Measurements from ENCODE around the gene TBC1D14. TPM values are rescaled to one million over a fixed set of nuclear protein-coding genes. Genes with fewer than 3 reads are reported as not detected.

Gene TBC1D14
- polyA plus RNA-seq, 3 donors: 62.6 to 67.5 (median 62.6) TPM

- DNase-seq (ENCODE audit: low read depth in 3 of 3, low spot score in 2 of 3): no peak
These were observed 17.3 kb downstream of the TBC1D14 start for GRCh38 chr4:6926681-6927478.

GRCh38 chr4:6928081-6928480 lies 18.5 kb downstream of the TBC1D14 start:
- no peak for DNase-seq (ENCODE audit: low read depth in 3 of 3, low spot score in 2 of 3)

GRCh38 chr4:6929339-6929811 lies 19.7 kb downstream of the TBC1D14 start:
- no peak for DNase-seq (ENCODE audit: low read depth in 3 of 3, low spot score in 2 of 3)

- no peak for DNase-seq (ENCODE audit: low read depth in 3 of 3, low spot score in 2 of 3)
These were observed 20.3 kb downstream of the TBC1D14 start for GRCh38 chr4:6929812-6930464.

- DNase-seq (ENCODE audit: low read depth in 3 of 3, low spot score in 2 of 3): no peak
These were observed 22.8 kb downstream of the TBC1D14 start for GRCh38 chr4:6932475-6932874.

- DNase-seq (ENCODE audit: low read depth in 3 of 3, low spot score in 2 of 3): no peak
These were observed 23.3 kb downstream of the TBC1D14 start for GRCh38 chr4:6932918-6933317.

GRCh38 chr4:6933691-6934430 lies 24.2 kb downstream of the TBC1D14 start:
- no peak for DNase-seq (ENCODE audit: low read depth in 3 of 3, low spot score in 2 of 3)

- DNase-seq (ENCODE audit: low read depth in 3 of 3, low spot score in 2 of 3): no peak
These were observed 26.3 kb downstream of the TBC1D14 start for GRCh38 chr4:6935965-6936364.

- no peak for DNase-seq (ENCODE audit: low read depth in 3 of 3, low spot score in 2 of 3)
These were observed 27.6 kb downstream of the TBC1D14 start for GRCh38 chr4:6937201-6937600.

- no peak for DNase-seq (ENCODE audit: low read depth in 3 of 3, low spot score in 2 of 3)
These were observed 28.1 kb downstream of the TBC1D14 start for GRCh38 chr4:6937754-6938153.

GRCh38 chr4:6938237-6938636 lies 28.6 kb downstream of the TBC1D14 start:
- no peak for DNase-seq (ENCODE audit: low read depth in 3 of 3, low spot score in 2 of 3)

GRCh38 chr4:6938647-6939271 lies 29.1 kb downstream of the TBC1D14 start:
- DNase-seq (ENCODE audit: low read depth in 3 of 3, low spot score in 2 of 3): no peak

- no peak for DNase-seq (ENCODE audit: low read depth in 3 of 3, low spot score in 2 of 3)
These were observed 30.4 kb downstream of the TBC1D14 start for GRCh38 chr4:6939761-6940743.

- no peak for DNase-seq (ENCODE audit: low read depth in 3 of 3, low spot score in 2 of 3)
These were observed 31.1 kb downstream of the TBC1D14 start for GRCh38 chr4:6940744-6941137.

GRCh38 chr4:6941796-6942195 lies 32.2 kb downstream of the TBC1D14 start:
- DNase-seq (ENCODE audit: low read depth in 3 of 3, low spot score in 2 of 3): no peak

- no peak for DNase-seq (ENCODE audit: low read depth in 3 of 3, low spot score in 2 of 3)
These were observed 32.7 kb downstream of the TBC1D14 start for GRCh38 chr4:6942238-6942800.

- DNase-seq (ENCODE audit: low read depth in 3 of 3, low spot score in 2 of 3): no peak
These were observed 33.6 kb downstream of the TBC1D14 start for GRCh38 chr4:6943012-6943884.

- DNase-seq (ENCODE audit: low read depth in 3 of 3, low spot score in 2 of 3): no peak
These were observed 34.2 kb downstream of the TBC1D14 start for GRCh38 chr4:6943885-6944225.
